C4-2B (cell line): ENCODE data around the gene PPP2R3B.
"Not testable (repeated sequence)": the region's sequence is repeated elsewhere in the genome, so short reads cannot be mapped to it uniquely, and the experiment has no call there.

Source experiments
- H3K27ac ChIP-seq: fragments of 450-650 bp; 2 replicates; pipeline ENCODE4 v1.5.1; 2017
- CTCF ChIP-seq: fragments of 450-650 bp; conservative IDR thresholded peaks from 2 replicates; pipeline ENCODE4 v1.5.1; 2017; ENCODE audit warnings: mild to moderate bottlenecking
- ZFX ChIP-seq: fragments of 450-650 bp; IDR thresholded peaks from 2 replicates; pipeline ENCODE4 v1.6.1; 2017

The PPP2R3B gene

GRCh38 chrX:308821-309520 lies 77.7 kb downstream of the PPP2R3B start:
- TF ChIP-seq ZFX, result no peak
- no peak overlapping the region for H3K27ac ChIP-seq

DNA sequence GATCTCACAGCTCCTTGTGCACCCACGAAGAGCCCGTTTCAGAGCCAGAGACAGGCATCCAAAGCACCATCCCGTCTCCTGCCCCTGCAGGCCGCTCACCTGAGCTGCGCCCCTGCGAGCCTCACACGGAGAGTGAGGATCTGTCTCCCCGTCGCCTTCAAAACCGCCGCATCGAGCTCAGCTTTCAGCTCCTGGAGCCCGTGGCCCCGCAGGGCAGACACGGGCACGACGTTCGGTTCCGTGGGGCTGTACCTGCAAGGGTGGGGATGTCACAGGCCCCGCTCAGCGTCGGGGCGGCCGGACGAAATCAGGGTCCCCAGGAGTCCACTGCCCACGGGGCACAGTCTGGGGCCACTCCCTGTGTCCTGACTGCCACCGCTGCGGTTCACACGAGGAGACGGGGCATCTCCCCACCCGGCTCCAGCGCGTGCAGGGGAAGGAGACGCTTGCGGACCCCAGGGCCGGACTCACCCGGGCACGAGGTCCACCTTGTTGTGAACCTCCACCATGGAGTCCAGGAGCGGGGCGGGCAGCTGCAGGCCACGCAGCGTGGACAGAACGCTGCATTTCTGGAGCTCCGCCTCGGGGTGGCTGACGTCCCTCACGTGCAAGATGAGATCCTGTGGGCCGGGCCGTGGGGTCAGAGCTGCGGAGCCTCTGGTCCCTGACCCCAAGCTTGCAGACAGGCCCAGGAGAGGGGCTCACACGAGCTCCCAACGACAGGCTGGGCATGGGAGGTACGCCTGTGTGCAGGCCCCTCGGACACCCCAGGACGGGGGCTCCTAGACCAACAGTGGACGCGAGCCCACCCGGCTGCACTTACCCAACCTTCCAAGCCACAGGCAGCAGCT lies 79.2 kb downstream of the PPP2R3B start:
- no peak for TF ChIP-seq CTCF
- no peak for TF ChIP-seq ZFX
- no peak overlapping the region for H3K27ac ChIP-seq

GRCh38 chrX:306614-307251 lies 80.0 kb downstream of the PPP2R3B start:
- H3K27ac ChIP-seq, result not testable (repeated sequence)

DNA sequence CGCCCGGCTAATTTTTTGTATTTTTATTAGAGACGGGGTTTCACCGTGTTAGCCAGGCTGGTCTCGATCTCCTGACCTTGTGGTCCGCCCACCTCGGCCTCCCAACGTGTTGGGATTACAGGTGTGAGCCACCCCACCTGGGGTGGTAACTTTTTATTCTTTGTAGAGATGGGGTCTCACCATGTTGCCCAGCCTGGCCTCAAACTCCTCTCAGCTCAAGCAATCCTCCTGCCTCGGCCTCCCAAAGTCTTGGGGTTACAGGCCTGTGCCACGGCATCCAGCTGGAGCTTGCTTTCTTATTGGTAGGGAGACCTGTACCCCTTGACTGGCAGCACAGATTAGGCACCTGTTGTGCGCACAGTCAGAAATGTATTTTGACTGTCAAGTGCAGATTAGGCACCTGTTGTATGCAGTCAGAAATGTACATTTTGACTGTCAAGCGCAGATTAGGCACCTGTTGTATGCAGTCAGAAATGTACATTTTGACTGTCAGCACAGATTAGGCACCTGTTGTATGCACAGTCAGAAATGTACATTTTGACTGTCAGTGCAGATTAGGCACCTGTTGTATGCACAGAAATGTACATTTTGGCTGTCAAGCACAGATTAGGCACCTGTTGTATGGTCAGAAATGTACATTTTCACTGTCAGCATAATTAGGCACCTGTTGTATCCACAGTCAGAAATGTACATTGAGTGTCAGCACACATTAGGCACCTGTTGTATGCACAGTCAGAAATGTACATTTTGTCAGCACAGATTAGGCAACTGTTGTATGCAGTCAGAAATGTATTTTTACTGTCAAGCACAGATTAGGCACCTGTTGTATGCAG lies 80.7 kb downstream of the PPP2R3B start:
- not testable (repeated sequence) for H3K27ac ChIP-seq

DNA sequence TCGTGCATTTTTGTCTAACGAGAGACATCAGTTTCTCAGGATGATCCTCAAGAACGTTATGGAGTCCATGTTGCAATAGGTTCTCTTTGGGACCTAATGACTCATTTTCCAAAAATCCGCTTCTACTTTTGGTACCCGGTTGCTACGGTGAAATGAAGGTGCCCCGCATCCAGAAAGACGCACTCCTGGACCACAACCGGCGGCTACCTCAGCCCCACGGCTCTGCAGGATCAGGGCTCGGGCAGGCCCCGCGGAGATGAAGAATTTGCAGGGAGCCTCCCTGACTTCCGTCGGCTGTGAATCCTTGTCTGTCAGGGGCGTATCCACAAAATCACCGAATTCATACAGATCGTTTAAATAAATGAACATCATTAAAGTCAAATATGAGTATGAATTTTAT lies 83.7 kb downstream of the PPP2R3B start:
- H3K27ac ChIP-seq, result no peak overlapping the region
- TF ChIP-seq CTCF (no peak), ZFX (no peak)

- no peak overlapping the region for H3K27ac ChIP-seq
- TF ChIP-seq ZFX (no peak), CTCF (no peak)
Observed at GRCh38 chrX:300334-300733, 86.4 kb downstream of the PPP2R3B start.

GRCh38 chrX:298993-299392 lies 87.7 kb downstream of the PPP2R3B start:
- no peak overlapping the region for H3K27ac ChIP-seq
- TF ChIP-seq CTCF (no peak), ZFX (no peak)

- H3K27ac ChIP-seq, result no peak overlapping the region
- TF ChIP-seq CTCF, result no peak
Observed at GRCh38 chrX:295136-295535, 91.6 kb downstream of the PPP2R3B start.
